ENCODE results near the gene TXNRD1.
"Not testable (repeated sequence)": the region's sequence is repeated elsewhere in the genome, so short reads cannot be mapped to it uniquely, and the experiment has no call there.

TXNRD1 gene

GRCh38 chr12:104376650-104377513, 161.3 kb downstream of the TXNRD1 start:
- DNase-seq = no peak

GRCh38 chr12:104377514-104377812, 161.9 kb downstream of the TXNRD1 start:
- no peak for DNase-seq

GRCh38 chr12:104378427-104378826, 162.8 kb downstream of the TXNRD1 start:
- no peak for DNase-seq

- DNase-seq = no peak
Measured at GRCh38 chr12:104381341-104381730, 165.8 kb downstream of the TXNRD1 start.

- peak; percentile 74 for DNase-seq
Measured at GRCh38 chr12:104381731-104382480, 166.3 kb downstream of the TXNRD1 start.

- no peak for DNase-seq
Measured at GRCh38 chr12:104384141-104384880, 168.7 kb downstream of the TXNRD1 start.

- no peak for DNase-seq
Measured at GRCh38 chr12:104385510-104385909, 169.9 kb downstream of the TXNRD1 start.

GRCh38 chr12:104386461-104386860, 170.9 kb downstream of the TXNRD1 start:
- DNase-seq = no peak

- no peak for DNase-seq
Measured at GRCh38 chr12:104387190-104387589, 171.6 kb downstream of the TXNRD1 start.

GRCh38 chr12:104394086-104394485, 178.5 kb downstream of the TXNRD1 start:
- DNase-seq = not testable (repeated sequence)
